IPS-20b (cell line): ENCODE data around the gene LRFN2.

ENCODE experiments used
- H3K27ac ChIP-seq: one replicate; pipeline ENCODE4 v1.5.1; 2013; ENCODE audit warnings: low read length
- H3K27me3 ChIP-seq: 2 replicates; pipeline ENCODE4 v1.6.1; 2013; ENCODE audit warnings: mild to moderate bottlenecking, low read length, inconsistent platforms; ENCODE audit not compliant: insufficient read depth
- H3K36me3 ChIP-seq: 2 replicates; pipeline ENCODE4 v1.6.1; 2013; ENCODE audit warnings: low read depth, mild to moderate bottlenecking, inconsistent platforms, low read length, moderate library complexity; ENCODE audit not compliant: insufficient read depth
- H3K4me1 ChIP-seq: 2 replicates; pipeline ENCODE4 v1.6.1; 2013; ENCODE audit warnings: mild to moderate bottlenecking, control low read depth, inconsistent platforms, low read length, moderate library complexity; ENCODE audit not compliant: insufficient read depth
- H3K4me3 ChIP-seq: 2 replicates; pipeline ENCODE4 v1.5.1; 2013; ENCODE audit warnings: mild to moderate bottlenecking, low read length, inconsistent platforms
- H3K9ac ChIP-seq: 2 replicates; pipeline ENCODE4 v1.6.1; 2013; ENCODE audit warnings: low read depth, mild to moderate bottlenecking, inconsistent platforms, low read length, moderate library complexity
- H3K9me3 ChIP-seq: 2 replicates; pipeline ENCODE4 v1.6.1; 2013; ENCODE audit warnings: mild to moderate bottlenecking, low read depth, low read length, inconsistent platforms; ENCODE audit not compliant: insufficient read depth

Gene LRFN2

DNA sequence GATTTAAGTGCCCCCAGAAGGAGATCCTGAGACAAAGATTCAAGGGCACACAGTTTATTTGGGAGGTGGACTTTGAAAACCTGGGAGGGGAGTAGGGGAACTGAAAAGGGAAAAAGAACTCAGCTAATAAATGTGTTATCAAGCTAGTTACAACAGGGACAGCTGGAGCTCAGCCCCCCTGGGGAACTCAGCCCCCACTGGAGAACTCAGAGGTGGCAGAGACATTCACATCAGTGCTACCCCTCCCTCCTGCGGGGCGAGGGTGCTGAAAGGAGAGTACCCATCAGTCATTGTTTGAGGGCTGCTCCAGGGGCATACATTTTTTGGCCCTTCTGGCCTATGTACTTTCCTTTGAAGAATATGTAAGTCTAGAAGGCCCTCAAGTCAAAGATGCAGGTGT, 101.4 kb downstream of the LRFN2 start:
- Histone ChIP-seq H3K27ac (no peak overlapping the region), H3K4me3 (no peak overlapping the region), H3K27me3 (no peaks in the 10 kb centered on the region; the same call in 1 of the 2 replicates), H3K9ac (no peak overlapping the region), H3K9me3 (no peaks in the 10 kb centered on the region), H3K4me1 (no peaks in the 10 kb centered on the region), H3K36me3 (no peaks in the 10 kb centered on the region)

DNA sequence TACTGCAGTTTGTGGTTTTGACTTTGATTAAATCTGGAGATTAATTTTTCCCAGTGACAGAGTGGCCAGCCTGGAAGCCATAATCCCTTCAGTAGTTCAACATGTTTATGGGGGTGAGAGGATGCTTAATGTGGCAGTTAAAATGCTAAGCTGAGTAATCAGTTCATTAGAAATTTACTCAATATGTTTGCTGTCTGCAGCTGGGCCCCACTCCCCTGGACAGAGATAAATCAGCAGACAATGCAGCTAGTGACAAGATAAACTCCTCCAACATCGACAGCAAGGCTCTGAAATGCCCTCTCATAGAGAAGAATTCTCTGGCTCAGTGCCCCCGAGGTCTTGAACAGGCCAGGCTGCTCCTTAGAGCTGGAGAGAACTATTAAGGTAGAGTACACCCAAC, 101.9 kb downstream of the LRFN2 start:
- Histone ChIP-seq H3K9ac (no peak overlapping the region), H3K4me1 (no peaks in the 10 kb centered on the region), H3K4me3 (no peak overlapping the region), H3K36me3 (no peaks in the 10 kb centered on the region), H3K27ac (no peak overlapping the region), H3K27me3 (no peaks in the 10 kb centered on the region; the same call in 1 of the 2 replicates), H3K9me3 (no peaks in the 10 kb centered on the region)

DNA sequence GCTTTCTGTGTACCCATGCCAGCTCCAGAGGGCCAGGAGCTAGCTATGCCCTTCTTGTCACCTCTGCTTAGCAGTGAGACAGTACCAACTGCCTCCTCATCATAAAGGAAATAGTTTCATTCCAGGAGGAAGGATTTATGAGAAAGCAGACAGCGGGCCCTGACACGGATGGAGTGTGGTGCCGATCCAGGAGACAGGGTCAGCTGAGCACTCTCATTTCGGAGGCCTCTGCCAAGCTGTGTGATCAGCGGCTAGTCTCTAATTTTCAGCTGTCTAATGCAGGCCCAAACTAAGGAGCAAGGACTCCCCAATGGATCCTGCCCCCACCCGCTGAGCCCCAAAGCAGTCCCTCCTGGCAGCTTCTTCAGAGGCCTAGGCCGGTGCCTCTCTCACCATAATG, 103.1 kb downstream of the LRFN2 start:
- H3K9me3 ChIP-seq: no peaks in the 10 kb centered on the region
- no peaks in the 10 kb centered on the region; the same call in 1 of the 2 replicates for H3K27me3 ChIP-seq
- H3K36me3 ChIP-seq: no peaks in the 10 kb centered on the region
- H3K4me3 ChIP-seq: no peak overlapping the region
- H3K4me1 ChIP-seq: no peaks in the 10 kb centered on the region
- H3K9ac ChIP-seq: no peak overlapping the region
- no peak overlapping the region for H3K27ac ChIP-seq

DNA sequence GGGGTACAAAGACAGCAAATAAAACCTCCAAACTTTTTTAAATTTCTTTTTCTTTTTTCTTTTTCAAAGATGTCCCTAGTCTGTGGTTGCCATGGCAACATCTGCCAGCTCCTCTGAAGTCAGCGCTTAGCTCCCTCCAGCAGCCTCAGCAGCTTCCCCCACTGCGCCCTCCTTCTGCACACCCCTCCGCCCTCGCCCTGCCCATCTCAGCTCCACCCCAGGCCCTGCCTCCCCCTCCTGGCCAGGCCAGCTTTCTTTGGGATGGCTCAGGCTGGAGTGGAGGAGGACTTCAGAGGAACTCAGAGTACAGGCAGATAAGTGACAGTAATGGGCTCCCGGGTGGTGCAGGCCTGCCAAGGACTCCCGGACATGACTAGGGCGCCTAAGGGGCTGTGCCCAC, 104.6 kb downstream of the LRFN2 start:
- Histone ChIP-seq H3K9ac (no peak overlapping the region), H3K9me3 (no peaks in the 10 kb centered on the region), H3K27me3 (peaks cover 12% of the 10 kb centered on the region), H3K27ac (no peak overlapping the region), H3K4me3 (no peak overlapping the region), H3K36me3 (no peaks in the 10 kb centered on the region), H3K4me1 (peaks cover 5% of the 10 kb centered on the region; the same call in 1 of the 2 replicates)

DNA sequence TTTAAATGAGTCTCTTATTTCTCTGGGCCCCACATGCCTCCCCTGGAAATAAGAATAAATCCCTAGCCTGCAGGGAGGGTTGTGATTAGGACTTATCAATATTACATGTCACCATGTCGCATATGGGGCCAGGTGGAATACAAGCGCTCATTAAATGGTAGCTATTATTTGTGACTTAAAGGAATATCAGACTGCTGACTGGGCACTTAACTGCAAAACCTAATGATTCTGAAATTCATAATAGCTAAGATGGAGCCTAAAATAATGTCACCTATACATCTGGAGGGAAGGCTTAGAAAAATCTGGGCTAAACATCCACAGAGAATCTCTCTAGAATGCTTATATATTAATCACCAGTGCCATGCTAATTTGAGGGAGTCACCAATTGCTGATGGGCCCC, 106.5 kb downstream of the LRFN2 start:
- Histone ChIP-seq H3K27ac (no peak overlapping the region), H3K9ac (no peak overlapping the region), H3K4me3 (no peak overlapping the region), H3K36me3 (no peaks in the 10 kb centered on the region), H3K4me1 (peaks cover 9% of the 10 kb centered on the region; the same call in 1 of the 2 replicates), H3K9me3 (no peaks in the 10 kb centered on the region), H3K27me3 (peaks cover 15% of the 10 kb centered on the region)

DNA sequence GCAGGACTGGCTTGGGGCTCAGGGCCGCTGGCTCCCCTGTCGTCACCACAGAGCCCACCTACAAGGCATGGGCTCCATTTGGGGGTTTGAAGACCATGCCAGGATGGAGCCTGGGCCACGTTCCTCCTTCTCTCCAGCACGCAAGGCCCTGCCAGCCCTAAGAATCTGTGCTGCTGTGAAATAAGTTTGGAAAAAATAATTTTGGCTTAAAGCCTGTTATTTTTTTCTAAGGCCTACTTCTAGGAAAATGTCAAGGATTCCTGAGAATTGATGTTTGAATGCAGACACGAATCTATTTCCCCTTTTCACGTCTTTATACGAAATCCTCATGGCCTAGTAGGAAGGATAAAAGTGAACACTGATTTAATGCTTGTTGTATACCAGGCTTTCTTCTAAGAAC, 107.5 kb downstream of the LRFN2 start:
- Histone ChIP-seq H3K4me1 (peaks cover 9% of the 10 kb centered on the region; the same call in 1 of the 2 replicates), H3K9me3 (no peaks in the 10 kb centered on the region), H3K4me3 (no peak overlapping the region), H3K27me3 (peaks cover 15% of the 10 kb centered on the region), H3K36me3 (no peaks in the 10 kb centered on the region), H3K9ac (no peak overlapping the region), H3K27ac (no peak overlapping the region)

DNA sequence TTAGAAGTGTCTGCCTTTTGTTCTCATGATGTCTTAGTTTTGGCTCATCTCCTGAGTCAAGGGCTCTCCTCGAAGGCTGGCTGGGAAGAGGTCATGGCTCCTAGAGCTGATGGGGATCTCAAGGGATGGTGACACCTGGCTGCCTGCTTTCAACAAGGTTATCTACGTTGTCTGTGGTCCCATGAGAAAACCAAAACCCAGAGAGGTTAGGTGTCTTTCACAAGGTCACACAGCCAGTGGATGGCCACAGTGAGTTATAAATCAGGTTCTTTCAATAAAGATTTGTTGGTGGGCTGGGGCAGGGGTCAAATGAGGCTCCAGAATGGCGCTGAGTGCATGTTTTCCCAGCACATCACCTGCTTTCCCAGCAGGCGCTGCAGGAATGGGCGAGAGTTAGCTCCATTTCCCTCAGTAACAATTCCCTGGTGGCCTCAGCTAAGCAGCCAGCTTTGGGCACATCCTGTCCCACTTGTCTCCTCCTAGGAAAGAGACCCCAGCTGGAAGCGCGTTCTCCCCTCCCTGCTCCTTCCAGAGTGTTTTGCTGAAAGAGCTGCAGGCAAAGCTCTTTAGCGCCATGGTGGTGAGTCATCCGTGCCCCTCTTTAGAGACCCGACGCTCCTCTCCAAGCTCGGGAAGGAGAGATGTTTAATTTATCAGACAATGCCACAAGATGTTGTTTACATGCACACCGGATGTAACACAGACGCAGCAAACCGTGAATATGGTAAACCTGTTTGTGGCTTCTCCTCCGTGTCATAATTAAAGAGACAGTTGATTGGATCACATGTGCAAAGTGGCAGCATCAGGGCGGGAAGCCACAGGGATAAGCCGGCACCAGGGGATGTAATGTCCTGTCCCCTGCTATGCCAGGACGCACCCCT, 109.7 kb downstream of the LRFN2 start:
- H3K27me3 ChIP-seq: peaks cover 15% of the 10 kb centered on the region
- no peak overlapping the region for H3K9ac ChIP-seq
- no peak overlapping the region; the same call in 1 of the 2 replicates for H3K4me3 ChIP-seq

DNA sequence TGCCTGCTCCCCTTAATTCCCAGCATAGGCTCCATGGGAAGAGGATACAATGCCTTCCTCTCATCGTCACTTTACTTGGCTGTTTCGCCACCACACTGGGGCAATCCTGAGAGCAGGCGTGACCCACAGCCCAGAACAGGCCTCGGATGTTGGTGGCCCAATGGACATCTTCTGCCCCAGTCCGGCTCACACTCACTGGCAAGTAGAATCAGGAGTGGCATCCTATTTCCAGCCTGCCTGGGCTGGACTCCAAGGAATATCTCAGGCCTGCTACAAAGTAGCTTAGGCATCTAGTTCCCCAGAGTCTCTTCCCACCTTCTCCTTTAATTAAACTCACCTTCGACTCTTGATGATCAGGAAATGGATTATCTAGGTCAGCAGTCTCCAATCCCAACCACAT, 110.5 kb downstream of the LRFN2 start:
- no peaks in the 10 kb centered on the region for H3K36me3 ChIP-seq
- no peak overlapping the region for H3K9ac ChIP-seq
- peaks cover 15% of the 10 kb centered on the region for H3K27me3 ChIP-seq
- H3K27ac ChIP-seq: no peak overlapping the region
- no peak overlapping the region for H3K4me3 ChIP-seq
- H3K9me3 ChIP-seq: no peaks in the 10 kb centered on the region
- peaks cover 11% of the 10 kb centered on the region; the same call in 1 of the 2 replicates for H3K4me1 ChIP-seq

More for the DNA sequence above, 109.7 kb downstream of the LRFN2 start:
- peaks cover 9% of the 10 kb centered on the region; the same call in 1 of the 2 replicates for H3K4me1 ChIP-seq
- no peaks in the 10 kb centered on the region for H3K9me3 ChIP-seq
- H3K27ac ChIP-seq: no peak overlapping the region
- H3K36me3 ChIP-seq: no peaks in the 10 kb centered on the region

DNA sequence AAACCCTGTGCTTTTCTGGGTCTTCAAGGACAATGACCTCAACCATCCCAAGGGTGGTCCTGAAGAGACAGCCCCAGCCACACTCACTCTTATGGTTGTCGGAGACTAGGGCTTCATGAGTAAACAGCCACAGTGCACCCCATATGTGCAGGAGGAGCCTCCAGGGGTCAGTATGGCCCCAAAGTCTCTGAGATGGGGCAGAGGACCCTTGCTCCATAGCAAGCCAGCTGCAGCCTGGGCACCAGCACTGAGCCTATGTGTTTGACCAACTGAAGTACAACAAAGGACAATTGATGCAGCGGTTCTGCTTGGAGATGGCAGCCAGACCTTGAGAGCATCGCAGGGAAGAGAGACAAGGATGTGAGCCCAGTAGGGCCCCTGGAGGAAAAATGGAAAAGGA, 112.2 kb downstream of the LRFN2 start:
- Histone ChIP-seq H3K27me3 (peaks cover 15% of the 10 kb centered on the region), H3K9me3 (no peaks in the 10 kb centered on the region), H3K36me3 (no peaks in the 10 kb centered on the region), H3K4me3 (no peak overlapping the region), H3K4me1 (peaks cover 11% of the 10 kb centered on the region; the same call in 1 of the 2 replicates), H3K27ac (no peak overlapping the region), H3K9ac (no peak overlapping the region)

DNA sequence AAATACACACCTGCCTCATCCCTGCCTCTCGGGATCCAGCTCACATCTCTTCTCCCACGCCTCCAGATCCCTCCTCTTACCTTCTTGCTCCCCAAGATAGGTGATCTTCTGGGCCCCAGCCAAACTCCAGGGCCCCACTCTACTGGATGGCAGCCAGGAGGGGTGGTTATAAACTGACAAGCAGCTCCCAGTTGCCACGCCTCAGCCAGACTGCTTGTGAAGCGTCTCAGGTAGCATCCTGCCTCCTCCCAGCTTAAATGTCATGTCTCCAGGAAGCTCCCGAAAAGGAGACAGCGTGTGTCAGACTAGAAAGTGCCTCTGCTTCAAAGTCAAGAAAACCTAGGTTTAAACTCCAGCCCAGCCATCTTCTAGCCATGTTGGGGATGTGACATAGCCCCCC, 114.1 kb downstream of the LRFN2 start:
- Histone ChIP-seq H3K27ac (no peak overlapping the region), H3K4me1 (peaks cover 10% of the 10 kb centered on the region; the same call in 1 of the 2 replicates), H3K4me3 (no peak overlapping the region), H3K9ac (no peak overlapping the region), H3K36me3 (no peaks in the 10 kb centered on the region), H3K9me3 (no peaks in the 10 kb centered on the region), H3K27me3 (peaks cover 6% of the 10 kb centered on the region)

DNA sequence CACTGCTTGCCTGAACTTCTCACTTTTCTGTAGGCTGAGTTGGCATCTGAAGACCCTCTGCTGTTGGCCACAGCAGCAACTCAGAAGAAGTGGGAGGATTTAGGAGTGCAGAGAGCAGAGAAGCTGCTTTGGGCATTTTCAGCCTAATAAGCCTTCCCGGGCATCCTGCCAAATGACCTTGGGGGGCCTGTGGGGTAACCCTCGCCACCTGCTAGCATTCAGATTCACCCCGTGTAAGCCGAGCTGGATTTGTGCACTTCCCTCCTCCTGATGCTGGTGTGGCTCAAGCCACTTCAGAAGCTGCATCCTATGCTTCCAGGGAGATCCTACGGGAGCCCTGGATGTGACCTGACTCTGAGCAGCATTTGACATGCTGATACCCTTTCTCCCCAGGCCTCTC, 114.8 kb downstream of the LRFN2 start:
- Histone ChIP-seq H3K9me3 (no peaks in the 10 kb centered on the region), H3K4me1 (peaks cover 4% of the 10 kb centered on the region; the same call in 1 of the 2 replicates), H3K36me3 (no peaks in the 10 kb centered on the region), H3K27me3 (peaks cover 3% of the 10 kb centered on the region; the same call in 1 of the 2 replicates), H3K27ac (no peak overlapping the region), H3K9ac (no peak overlapping the region), H3K4me3 (no peak overlapping the region)

DNA sequence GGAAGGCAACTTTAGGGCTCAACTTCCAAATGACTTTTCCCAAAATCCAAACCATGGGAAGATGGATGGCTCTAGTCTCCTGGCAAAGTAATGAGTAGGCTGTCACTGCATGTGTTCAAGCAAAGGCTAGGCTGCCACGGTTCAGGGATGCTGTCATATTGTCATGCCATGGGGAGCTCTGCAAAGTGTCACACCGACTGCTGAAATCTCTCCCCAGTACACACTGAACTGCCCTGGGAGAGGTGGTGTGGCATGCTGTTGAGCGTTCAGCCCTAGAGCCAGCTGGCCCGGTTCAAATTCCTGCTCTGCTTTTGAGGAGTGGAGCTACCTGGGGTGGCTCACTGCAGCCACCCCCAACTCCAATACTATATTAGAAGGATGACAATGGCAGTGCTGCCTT, 115.9 kb downstream of the LRFN2 start:
- H3K4me3 ChIP-seq: no peak overlapping the region
- H3K36me3 ChIP-seq: no peaks in the 10 kb centered on the region
- no peaks in the 10 kb centered on the region for H3K27me3 ChIP-seq
- H3K9ac ChIP-seq: no peak overlapping the region
- H3K27ac ChIP-seq: no peak overlapping the region
- H3K9me3 ChIP-seq: no peaks in the 10 kb centered on the region
- H3K4me1 ChIP-seq: peaks cover 2% of the 10 kb centered on the region; the same call in 1 of the 2 replicates
